Activated naive CD8-positive, alpha-beta T cell treated with anti-CD3 and anti-CD28 coated beads, Interleukin-2, amount 50 U/mL, for 24 hours (primary cell): ENCODE measurements around the gene VEGFB.

Experiments
- ATAC-seq: fragments of 150-1000 bp; cut with Tn5 transposase; one replicate; pipeline ENCODE4 v1.10.0; 2021
- DNase-seq: peaks from one replicate; pipeline ENCODE4 v3.0.0; 2021
- H3K27ac Mint-ChIP-seq: one replicate; pipeline ENCODE4 v1.8.0; 2021; ENCODE audit warnings: mild to moderate bottlenecking, mixed read lengths
- H3K27me3 Mint-ChIP-seq: one replicate; pipeline ENCODE4 v1.8.0; 2021; ENCODE audit warnings: mixed read lengths
- H3K36me3 Mint-ChIP-seq: one replicate; pipeline ENCODE4 v1.8.0; 2021; ENCODE audit warnings: low read depth, mixed read lengths
- H3K4me1 Mint-ChIP-seq: one replicate; pipeline ENCODE4 v1.8.0; 2021; ENCODE audit warnings: mixed read lengths
- H3K4me3 Mint-ChIP-seq: one replicate; pipeline ENCODE4 v1.8.0; 2021; ENCODE audit warnings: mild to moderate bottlenecking, moderate library complexity, mixed read lengths
- H3K9me3 Mint-ChIP-seq: one replicate; pipeline ENCODE4 v1.8.0; 2021; ENCODE audit warnings: mixed read lengths

The VEGFB gene

DNA sequence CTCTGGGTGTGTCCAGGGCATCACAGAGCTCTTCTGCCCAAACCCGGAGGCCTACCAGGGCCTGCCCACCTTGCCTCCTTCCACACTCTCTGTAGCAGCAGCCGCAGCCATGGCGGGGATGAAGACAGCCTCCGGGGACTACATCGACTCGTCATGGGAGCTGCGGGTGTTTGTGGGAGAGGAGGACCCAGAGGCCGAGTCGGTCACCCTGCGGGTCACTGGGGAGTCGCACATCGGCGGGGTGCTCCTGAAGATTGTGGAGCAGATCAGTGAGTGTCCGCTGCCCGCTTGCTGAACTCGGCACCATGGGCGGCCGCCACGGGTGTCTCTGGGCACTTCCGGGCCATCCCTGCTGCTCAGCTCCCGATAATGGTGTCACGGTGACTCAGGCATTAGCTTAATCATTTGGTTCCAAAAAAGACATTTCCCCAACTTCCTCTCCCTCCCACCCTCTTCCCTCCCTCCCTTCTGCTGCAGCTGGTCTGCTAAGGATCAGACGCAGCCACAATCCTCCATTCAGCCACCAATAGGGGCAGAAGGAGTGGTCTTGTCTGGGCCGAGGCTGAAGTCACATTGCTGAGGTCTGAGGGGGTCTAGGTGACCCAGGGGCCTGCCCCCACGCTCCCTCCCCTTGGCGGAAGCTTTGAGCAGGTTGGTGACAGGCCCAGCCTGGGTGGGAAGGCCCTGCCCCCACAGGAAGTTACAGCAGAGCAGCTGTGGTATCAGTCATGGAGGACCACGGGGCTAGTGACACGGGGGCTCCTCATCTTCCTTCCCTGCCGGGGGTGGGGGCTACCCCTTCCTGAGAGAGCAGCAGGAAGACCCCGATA is 26.9 kb upstream of the VEGFB start:
- Mint-ChIP-seq H3K4me1 (peaks cover 53% of the 10 kb centered on the region), H3K27ac (peak overlapping the region; percentile 96), H3K4me3 (peak overlapping the region; percentile 93)

GRCh38 chr11:64208086-64208795 is 26.1 kb upstream of the VEGFB start:
- Mint-ChIP-seq H3K27me3 (no peaks in the 10 kb centered on the region), H3K9me3 (no peaks in the 10 kb centered on the region), H3K4me1 (peaks cover 56% of the 10 kb centered on the region), H3K4me3 (peak overlapping the region; percentile 93), H3K36me3 (peaks cover 66% of the 10 kb centered on the region), H3K27ac (peak overlapping the region; percentile 96)
- no peak for ATAC-seq
- DNase-seq: no peak

More for the DNA sequence above, 26.9 kb upstream of the VEGFB start:
- H3K27me3 Mint-ChIP-seq: no peaks in the 10 kb centered on the region
- peaks cover 66% of the 10 kb centered on the region for H3K36me3 Mint-ChIP-seq
- DNase-seq (peak; percentile 86), ATAC-seq (peak; percentile 82)
- no peaks in the 10 kb centered on the region for H3K9me3 Mint-ChIP-seq

DNA sequence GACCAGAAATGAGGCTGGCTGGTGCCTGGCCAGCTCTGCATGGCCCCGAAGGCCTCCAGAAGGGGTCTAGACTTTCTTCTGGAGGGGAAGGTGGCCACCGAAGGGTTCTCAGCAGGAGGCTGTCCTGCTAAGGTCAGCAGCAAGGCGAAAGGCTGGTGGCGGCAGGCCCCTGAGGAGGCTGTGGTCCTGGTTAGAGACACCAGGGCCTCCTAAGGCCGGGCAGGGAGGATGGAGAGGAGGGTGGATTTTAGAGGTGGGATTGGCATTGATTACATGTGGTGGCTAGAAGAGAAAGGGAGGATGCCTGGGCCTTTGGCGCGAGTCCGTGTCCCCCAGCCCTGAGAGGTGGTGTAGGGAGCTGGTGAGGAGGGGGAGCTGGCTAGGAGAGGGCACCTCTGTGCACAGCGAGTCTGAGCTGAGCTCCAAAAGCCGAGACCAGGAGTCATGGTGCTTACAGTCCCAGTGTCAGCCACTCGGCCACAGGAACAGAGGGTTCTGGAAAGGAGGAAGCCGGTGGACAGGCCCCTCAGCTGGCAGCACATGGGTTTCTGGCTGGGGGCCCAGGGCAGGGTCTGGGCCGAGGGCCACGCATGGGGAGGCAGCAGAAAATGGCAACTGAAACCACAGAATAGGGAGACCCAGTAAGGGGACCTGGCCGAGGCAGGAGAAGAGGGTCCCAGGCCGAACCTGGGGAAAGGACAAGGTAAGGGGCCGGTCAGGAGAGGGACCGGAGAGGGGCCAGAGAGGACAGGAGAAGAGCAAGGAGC is 25.4 kb upstream of the VEGFB start:
- Mint-ChIP-seq H3K4me3 (peak overlapping the region; percentile 93), H3K27ac (peak overlapping the region; percentile 96), H3K27me3 (no peaks in the 10 kb centered on the region), H3K36me3 (peaks cover 64% of the 10 kb centered on the region), H3K4me1 (peaks cover 55% of the 10 kb centered on the region), H3K9me3 (no peaks in the 10 kb centered on the region)
- ATAC-seq: no peak
- no peak for DNase-seq

- peaks cover 55% of the 10 kb centered on the region for H3K4me1 Mint-ChIP-seq
- H3K4me3 Mint-ChIP-seq: peak overlapping the region; percentile 93
- H3K27me3 Mint-ChIP-seq: no peaks in the 10 kb centered on the region
- H3K27ac Mint-ChIP-seq: peak overlapping the region; percentile 96
- DNase-seq: no peak
- H3K36me3 Mint-ChIP-seq: peaks cover 61% of the 10 kb centered on the region
- no peaks in the 10 kb centered on the region for H3K9me3 Mint-ChIP-seq
- ATAC-seq: no peak
These were observed 24.9 kb upstream of the VEGFB start for GRCh38 chr11:64209563-64209843.

DNA sequence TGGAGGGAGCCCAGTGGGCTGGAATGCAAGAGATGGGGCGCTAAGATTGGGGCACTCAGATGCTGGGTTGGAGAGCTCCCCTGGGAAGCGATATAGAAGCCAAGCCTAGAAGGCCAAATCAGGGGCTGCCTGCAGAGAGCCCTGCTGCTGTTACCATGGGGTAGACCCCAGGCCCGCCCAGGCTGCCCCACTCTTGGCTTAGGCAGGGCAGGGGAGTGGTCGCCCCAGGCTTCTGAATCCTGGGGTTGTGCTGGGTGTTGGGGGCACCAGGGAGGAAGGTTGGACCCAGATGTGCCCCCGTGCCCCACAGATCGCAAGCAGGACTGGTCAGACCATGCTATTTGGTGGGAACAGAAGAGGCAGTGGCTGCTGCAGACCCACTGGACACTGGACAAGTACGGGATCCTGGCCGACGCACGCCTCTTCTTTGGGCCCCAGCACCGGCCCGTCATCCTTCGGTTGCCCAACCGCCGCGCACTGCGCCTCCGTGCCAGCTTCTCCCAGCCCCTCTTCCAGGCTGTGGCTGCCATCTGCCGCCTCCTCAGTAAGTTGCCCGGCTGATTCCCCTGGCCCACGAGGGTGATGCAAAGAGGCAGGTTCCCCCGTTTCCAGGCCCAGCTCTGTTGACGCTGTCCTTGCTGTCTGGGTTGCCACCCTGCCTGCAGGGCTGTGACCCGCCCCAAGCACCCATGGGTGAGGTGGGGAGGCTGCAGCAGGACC is 23.9 kb upstream of the VEGFB start:
- Mint-ChIP-seq H3K27me3 (no peaks in the 10 kb centered on the region), H3K4me3 (no peak overlapping the region)

GRCh38 chr11:64211181-64211872 is 23.1 kb upstream of the VEGFB start:
- H3K4me3 Mint-ChIP-seq: no peak overlapping the region
- H3K4me1 Mint-ChIP-seq: peaks cover 50% of the 10 kb centered on the region
- no peaks in the 10 kb centered on the region for H3K9me3 Mint-ChIP-seq
- peaks cover 57% of the 10 kb centered on the region for H3K36me3 Mint-ChIP-seq
- H3K27ac Mint-ChIP-seq: no peak overlapping the region
- ATAC-seq (no peak), DNase-seq (no peak)
- no peaks in the 10 kb centered on the region for H3K27me3 Mint-ChIP-seq

More for the DNA sequence above, 23.9 kb upstream of the VEGFB start:
- Mint-ChIP-seq H3K36me3 (peaks cover 61% of the 10 kb centered on the region), H3K4me1 (peaks cover 56% of the 10 kb centered on the region), H3K27ac (no peak overlapping the region), H3K9me3 (no peaks in the 10 kb centered on the region)
- DNase-seq (no peak), ATAC-seq (no peak)

DNA sequence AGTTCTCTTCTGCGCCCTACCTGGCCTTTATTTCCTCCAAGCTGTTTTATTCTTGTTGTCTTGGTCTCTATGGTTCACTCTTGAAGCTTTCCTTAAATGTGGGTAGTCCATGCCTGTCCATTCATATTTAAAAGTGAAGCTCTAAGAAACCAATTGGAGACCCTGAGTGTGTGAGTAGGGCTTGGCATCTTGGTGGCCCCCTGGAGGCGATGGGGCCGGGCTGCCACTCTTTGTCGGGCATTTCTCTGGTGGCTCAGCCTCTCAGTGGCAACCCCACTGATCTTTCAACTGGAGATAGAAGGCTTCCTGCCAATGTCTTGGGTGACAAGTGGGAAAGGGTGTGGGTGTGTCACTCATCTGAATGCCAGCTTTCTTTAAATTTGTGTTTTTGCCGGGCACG is 17.5 kb upstream of the VEGFB start:
- no peak for DNase-seq
- Mint-ChIP-seq H3K36me3 (peaks cover 52% of the 10 kb centered on the region), H3K9me3 (no peaks in the 10 kb centered on the region), H3K4me3 (no peak overlapping the region), H3K4me1 (peaks cover 28% of the 10 kb centered on the region), H3K27ac (no peak overlapping the region), H3K27me3 (no peaks in the 10 kb centered on the region)
- ATAC-seq: peak; percentile 22

GRCh38 chr11:64218628-64219353 is 15.6 kb upstream of the VEGFB start:
- peak overlapping the region; percentile 14 for H3K27ac Mint-ChIP-seq

GRCh38 chr11:64219354-64219684 is 15.1 kb upstream of the VEGFB start:
- ATAC-seq (no peak), DNase-seq (no peak)
- peaks cover 34% of the 10 kb centered on the region for H3K36me3 Mint-ChIP-seq
- H3K4me3 Mint-ChIP-seq: no peak overlapping the region
- no peaks in the 10 kb centered on the region for H3K9me3 Mint-ChIP-seq
- H3K4me1 Mint-ChIP-seq: peaks cover 19% of the 10 kb centered on the region
- no peak overlapping the region for H3K27ac Mint-ChIP-seq
- no peaks in the 10 kb centered on the region for H3K27me3 Mint-ChIP-seq

More at GRCh38 chr11:64218628-64219353, 15.6 kb upstream of the VEGFB start:
- Mint-ChIP-seq H3K9me3 (no peaks in the 10 kb centered on the region), H3K4me1 (peaks cover 20% of the 10 kb centered on the region), H3K4me3 (no peak overlapping the region), H3K27me3 (no peaks in the 10 kb centered on the region), H3K36me3 (peaks cover 38% of the 10 kb centered on the region)
- ATAC-seq (no peak), DNase-seq (no peak)

GRCh38 chr11:64219755-64220154 is 14.6 kb upstream of the VEGFB start:
- Mint-ChIP-seq H3K36me3 (peaks cover 34% of the 10 kb centered on the region), H3K4me3 (no peak overlapping the region), H3K4me1 (peaks cover 15% of the 10 kb centered on the region), H3K27ac (no peak overlapping the region), H3K9me3 (no peaks in the 10 kb centered on the region), H3K27me3 (no peaks in the 10 kb centered on the region)
- ATAC-seq (no peak), DNase-seq (no peak)

- peaks cover 15% of the 10 kb centered on the region for H3K4me1 Mint-ChIP-seq
- DNase-seq: no peak
- H3K27ac Mint-ChIP-seq: no peak overlapping the region
- no peak overlapping the region for H3K4me3 Mint-ChIP-seq
- ATAC-seq: no peak
- no peaks in the 10 kb centered on the region for H3K27me3 Mint-ChIP-seq
- no peaks in the 10 kb centered on the region for H3K9me3 Mint-ChIP-seq
- H3K36me3 Mint-ChIP-seq: peaks cover 28% of the 10 kb centered on the region
These were observed 14.1 kb upstream of the VEGFB start for GRCh38 chr11:64220271-64220670.

GRCh38 chr11:64220798-64221197 is 13.6 kb upstream of the VEGFB start:
- ATAC-seq (no peak), DNase-seq (no peak)
- no peaks in the 10 kb centered on the region for H3K9me3 Mint-ChIP-seq
- H3K4me1 Mint-ChIP-seq: peaks cover 12% of the 10 kb centered on the region
- H3K36me3 Mint-ChIP-seq: peaks cover 28% of the 10 kb centered on the region
- H3K4me3 Mint-ChIP-seq: no peak overlapping the region
- no peaks in the 10 kb centered on the region for H3K27me3 Mint-ChIP-seq
- H3K27ac Mint-ChIP-seq: no peak overlapping the region

DNA sequence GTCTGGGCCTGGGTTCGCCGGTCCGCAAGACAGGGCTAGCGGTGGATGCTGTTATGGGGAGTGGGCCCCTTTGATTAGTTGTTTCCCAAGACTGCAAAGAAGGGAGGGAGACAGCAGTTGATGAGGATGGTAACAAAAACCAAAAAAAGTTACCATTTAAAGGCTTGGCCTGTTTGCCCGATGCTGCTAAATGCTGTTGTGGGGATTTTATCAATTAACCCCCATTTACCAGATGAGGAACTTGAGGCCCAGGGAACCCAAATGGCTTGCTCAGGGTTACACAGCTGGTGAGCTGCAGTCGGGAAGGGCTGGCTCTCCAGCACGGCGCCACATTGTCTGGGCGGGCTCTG is 11.8 kb upstream of the VEGFB start:
- H3K27ac Mint-ChIP-seq: no peak overlapping the region
- no peak for DNase-seq
- H3K4me1 Mint-ChIP-seq: peaks cover 21% of the 10 kb centered on the region
- H3K27me3 Mint-ChIP-seq: no peaks in the 10 kb centered on the region
- H3K36me3 Mint-ChIP-seq: peaks cover 22% of the 10 kb centered on the region
- no peak overlapping the region for H3K4me3 Mint-ChIP-seq
- H3K9me3 Mint-ChIP-seq: no peaks in the 10 kb centered on the region
- no peak for ATAC-seq
